ENCODE results near the gene RALGAPA2.

The RALGAPA2 gene

GRCh38 chr20:20740541-20740940 lies 28.1 kb upstream of the RALGAPA2 start:
- Histone ChIP-seq H3K4me3 (ENCODE audit: insufficient read depth, low read length, poor library complexity, severe bottlenecking) (no peak overlapping the region), H2AFZ (ENCODE audit: low read depth, low read length, severe bottlenecking) (no peak overlapping the region), H3K27ac (ENCODE audit: low read depth, low read length) (no peak overlapping the region), H3K36me3 (ENCODE audit: low read length) (no peaks in the 10 kb centered on the region), H3K9me3 (ENCODE audit: insufficient read depth, low read length) (no peaks in the 10 kb centered on the region), H3K4me2 (ENCODE audit: low read depth, low read length, poor library complexity, severe bottlenecking) (no peak overlapping the region), H4K20me1 (ENCODE audit: low read depth, low read length) (no peaks in the 10 kb centered on the region), H3K9me2 (replicated peaks; ENCODE audit: insufficient read depth, low read length) (no peaks in the 10 kb centered on the region), H3F3A (ENCODE audit: insufficient read depth) (no peaks in the 10 kb centered on the region), H3K27me3 (ENCODE audit: low read length) (no peaks in the 10 kb centered on the region), H3K79me2 (ENCODE audit: insufficient read depth, low read length) (no peaks in the 10 kb centered on the region), H3K9ac (ENCODE audit: low read length) (no peak overlapping the region)
- TF ChIP-seq CTCF (IDR thresholded peaks at IDR 0.05; ENCODE audit: insufficient read depth, low read length, poor library complexity, severe bottlenecking) (no peak), EZH2phosphoT487 (conservative IDR thresholded peaks at IDR 0.05; ENCODE audit: low read length) (no peak)

- Histone ChIP-seq H3K79me2 (ENCODE audit: insufficient read depth, low read length) (no peaks in the 10 kb centered on the region), H2AFZ (ENCODE audit: low read depth, low read length, severe bottlenecking) (no peak overlapping the region), H3K27ac (ENCODE audit: low read depth, low read length) (no peak overlapping the region), H3K36me3 (ENCODE audit: low read length) (no peaks in the 10 kb centered on the region), H3K4me3 (ENCODE audit: insufficient read depth, low read length, poor library complexity, severe bottlenecking) (no peak overlapping the region), H4K20me1 (ENCODE audit: low read depth, low read length) (no peaks in the 10 kb centered on the region), H3K9me2 (replicated peaks; ENCODE audit: insufficient read depth, low read length) (no peaks in the 10 kb centered on the region), H3K4me2 (ENCODE audit: low read depth, low read length, poor library complexity, severe bottlenecking) (no peak overlapping the region), H3K9me3 (ENCODE audit: insufficient read depth, low read length) (no peaks in the 10 kb centered on the region), H3K27me3 (ENCODE audit: low read length) (no peaks in the 10 kb centered on the region), H3K9ac (ENCODE audit: low read length) (no peak overlapping the region), H3F3A (ENCODE audit: insufficient read depth) (no peaks in the 10 kb centered on the region)
- TF ChIP-seq EZH2phosphoT487 (conservative IDR thresholded peaks at IDR 0.05; ENCODE audit: low read length) (no peak), CTCF (IDR thresholded peaks at IDR 0.05; ENCODE audit: insufficient read depth, low read length, poor library complexity, severe bottlenecking) (no peak)
Observed at GRCh38 chr20:20737158-20737557, 24.7 kb upstream of the RALGAPA2 start.

- Histone ChIP-seq H3K27ac (ENCODE audit: low read depth, low read length) (no peak overlapping the region), H4K20me1 (ENCODE audit: low read depth, low read length) (no peaks in the 10 kb centered on the region), H3K9me2 (replicated peaks; ENCODE audit: insufficient read depth, low read length) (no peaks in the 10 kb centered on the region), H3K4me3 (ENCODE audit: insufficient read depth, low read length, poor library complexity, severe bottlenecking) (no peak overlapping the region), H3K9me3 (ENCODE audit: insufficient read depth, low read length) (no peaks in the 10 kb centered on the region), H3K27me3 (ENCODE audit: low read length) (no peaks in the 10 kb centered on the region), H2AFZ (ENCODE audit: low read depth, low read length, severe bottlenecking) (no peak overlapping the region), H3K9ac (ENCODE audit: low read length) (no peak overlapping the region), H3K36me3 (ENCODE audit: low read length) (no peaks in the 10 kb centered on the region), H3K79me2 (ENCODE audit: insufficient read depth, low read length) (no peaks in the 10 kb centered on the region), H3K4me2 (ENCODE audit: low read depth, low read length, poor library complexity, severe bottlenecking) (no peak overlapping the region), H3F3A (ENCODE audit: insufficient read depth) (no peaks in the 10 kb centered on the region)
- TF ChIP-seq EZH2phosphoT487 (conservative IDR thresholded peaks at IDR 0.05; ENCODE audit: low read length) (no peak), CTCF (IDR thresholded peaks at IDR 0.05; ENCODE audit: insufficient read depth, low read length, poor library complexity, severe bottlenecking) (no peak)
Observed at GRCh38 chr20:20736303-20736702, 23.9 kb upstream of the RALGAPA2 start.
